Activated B cell treated with CpG ODN at 0.5 μM for 24 hours (primary cell): ENCODE results near the gene ANAPC2. TPM values are rescaled to one million over a fixed set of nuclear protein-coding genes. Genes with fewer than 3 reads are reported as not detected.
"Not testable (repeated sequence)": the region's sequence is repeated elsewhere in the genome, so short reads cannot be mapped to it uniquely, and the experiment has no call there.

Experiments used
- ATAC-seq: fragments of 200-7000 bp; cut with Tn5 transposase; one replicate; pipeline ENCODE4 v1.10.0; 2021; ENCODE audit warnings: low read depth, mild to moderate bottlenecking, moderate library complexity
- CTCF ChIA-PET: fragments of 350-600 bp; sonication (Branson Sonifier 250); formaldehyde crosslinking; loops from one replicate; lab custom pipeline; 2021; ENCODE audit warnings: antibody characterized with exemption; lab: Charles Lee
- POLR2A ChIA-PET: fragments of 350-600 bp; sonication (Branson Sonifier 250); formaldehyde crosslinking; loops from one replicate; lab custom pipeline; 2021; ENCODE audit warnings: antibody characterized with exemption; lab: Charles Lee
- DNase-seq: peaks from one replicate; pipeline ENCODE4 v3.0.0; 2022
- H3K27ac Mint-ChIP-seq: one replicate; pipeline ENCODE4 v1.8.0; 2020; ENCODE audit warnings: mixed read lengths
- H3K27me3 Mint-ChIP-seq: one replicate; pipeline ENCODE4 v1.8.0; 2021; ENCODE audit warnings: mixed read lengths
- H3K36me3 Mint-ChIP-seq: one replicate; pipeline ENCODE4 v1.8.0; 2021; ENCODE audit warnings: low read depth, mixed read lengths
- H3K4me1 Mint-ChIP-seq: one replicate; pipeline ENCODE4 v1.8.0; 2021; ENCODE audit warnings: mixed read lengths
- H3K4me3 Mint-ChIP-seq: one replicate; pipeline ENCODE4 v1.8.0; 2020; ENCODE audit warnings: mild to moderate bottlenecking, mixed read lengths
- H3K9me3 Mint-ChIP-seq: one replicate; pipeline ENCODE4 v1.8.0; 2020; ENCODE audit warnings: mixed read lengths
- CTCF ChIP-seq: fragments of 200-600 bp; IDR thresholded peaks from one replicate; pipeline ENCODE4 v1.8.0; 2022; ENCODE audit warnings: antibody characterized with exemption, mild to moderate bottlenecking
- intact Hi-C: fragments of 100-400 bp; cut with micrococcal nuclease; formaldehyde crosslinking; loops from one replicate; pipeline ENCODE4 v1.15.1; 2024
- total RNA-seq: library from RNA; stranded (reverse); gene quantifications from 2 replicates; pipeline ENCODE4 v1.2.3, GENCODE V29; 2022

Gene ANAPC2
- total RNA-seq, 1 donor from 2014 or later, result 93.9 TPM

GRCh38 chr9:137138058-137138721, 50.2 kb downstream of the ANAPC2 start:
- ChIA-PET POLR2A (interaction anchor here (0.6 to 1.5 kb wide), 4 partner anchors 8 to 102 kb away, joined by 3 to 13 read pairs (median 4); no protein-coding TSS in a partner anchor), CTCF (interaction anchor here (1.0 kb wide), 1 partner anchor 91 kb away, joined by 3 read pairs; no protein-coding TSS in a partner anchor)
- Mint-ChIP-seq H3K36me3 (no peaks in the 10 kb centered on the region), H3K4me1 (peaks cover 3% of the 10 kb centered on the region), H3K9me3 (no peaks in the 10 kb centered on the region), H3K4me3 (no peak overlapping the region), H3K27ac (no peak overlapping the region), H3K27me3 (peaks cover 50% of the 10 kb centered on the region)
- TF ChIP-seq CTCF, result no peak
- intact Hi-C loops, result no loop called here
- ATAC-seq (no peak), DNase-seq (no peak)

- ATAC-seq, result no peak
- Mint-ChIP-seq H3K9me3 (no peaks in the 10 kb centered on the region), H3K4me1 (peaks cover 3% of the 10 kb centered on the region), H3K27ac (no peak overlapping the region), H3K27me3 (peaks cover 43% of the 10 kb centered on the region), H3K36me3 (no peaks in the 10 kb centered on the region), H3K4me3 (no peak overlapping the region)
- ChIA-PET CTCF (interaction anchor here (1.1 kb wide), 1 partner anchor 13 kb away, joined by 3 read pairs; no protein-coding TSS in a partner anchor), POLR2A (interaction anchor here (1.0 to 2.1 kb wide), 2 partner anchors 10 to 11 kb away, joined by 3 to 7 read pairs; no protein-coding TSS in a partner anchor)
- DNase-seq, result no peak
- TF ChIP-seq CTCF, result no peak
- intact Hi-C loops, result no loop called here
Measured at GRCh38 chr9:137136881-137137607, 51.3 kb downstream of the ANAPC2 start.

GRCh38 chr9:137136261-137136880, 52.0 kb downstream of the ANAPC2 start:
- peaks cover 3% of the 10 kb centered on the region for H3K4me1 Mint-ChIP-seq
- DNase-seq (no peak), ATAC-seq (no peak)
- intact Hi-C loops, result no loop called here
- H3K9me3 Mint-ChIP-seq, result no peaks in the 10 kb centered on the region
- H3K36me3 Mint-ChIP-seq, result no peaks in the 10 kb centered on the region
- H3K27me3 Mint-ChIP-seq, result peaks cover 40% of the 10 kb centered on the region
- no peak overlapping the region for H3K4me3 Mint-ChIP-seq
- ChIA-PET CTCF (interaction anchor here (1.1 kb wide), 1 partner anchor 14 kb away, joined by 3 read pairs; no protein-coding TSS in a partner anchor), POLR2A (interaction anchor here (1.0 to 2.1 kb wide), 2 partner anchors 9 to 12 kb away, joined by 3 to 7 read pairs; no protein-coding TSS in a partner anchor)
- TF ChIP-seq CTCF, result no peak
- H3K27ac Mint-ChIP-seq, result no peak overlapping the region

GRCh38 chr9:137135154-137135553, 53.2 kb downstream of the ANAPC2 start:
- H3K9me3 Mint-ChIP-seq, H3K4me1 Mint-ChIP-seq, H3K4me3 Mint-ChIP-seq, H3K27ac Mint-ChIP-seq, DNase-seq, H3K36me3 Mint-ChIP-seq, intact Hi-C loops, ATAC-seq: not testable (repeated sequence)
- peaks cover 32% of the 10 kb centered on the region for H3K27me3 Mint-ChIP-seq
- ChIA-PET POLR2A (interaction anchor here (0.7 to 0.8 kb wide), 2 partner anchors 74 to 177 kb away, joined by 4 to 15 read pairs; no protein-coding TSS in a partner anchor), CTCF (interaction anchor here (0.7 kb wide), 1 partner anchor 14 kb away, joined by 3 read pairs; no protein-coding TSS in a partner anchor)

GRCh38 chr9:137134191-137134590, 54.2 kb downstream of the ANAPC2 start:
- Mint-ChIP-seq H3K9me3 (no peaks in the 10 kb centered on the region), H3K27ac (no peak overlapping the region), H3K4me3 (no peak overlapping the region), H3K27me3 (peaks cover 27% of the 10 kb centered on the region), H3K36me3 (no peaks in the 10 kb centered on the region), H3K4me1 (peaks cover 7% of the 10 kb centered on the region)
- no peak for DNase-seq
- no peak for TF ChIP-seq CTCF
- CTCF ChIA-PET, result no interaction called here
- POLR2A ChIA-PET, result interaction anchor here (0.6 kb wide), 2 partner anchors 17 to 71 kb away, joined by 3 to 9 read pairs; partner anchors contain the start of genes NDOR1 and TMEM203
- intact Hi-C loops, result no loop called here
- no peak for ATAC-seq
